GM12874 (cell line): Measurements from ENCODE around the gene TNIP1.
A peak's percentile ranks its signal among the peaks of the same experiment; 100 is the strongest.

Experiments
- CTCF ChIP-seq: IDR thresholded peaks from 2 replicates; pipeline ENCODE4 v1.5.1; 2011; ENCODE audit warnings: low read depth, mild to moderate bottlenecking, control low read depth, low read length, moderate library complexity; ENCODE audit not compliant: insufficient read depth

The TNIP1 gene

GRCh38 chr5:151083081-151083676 is 2.3 kb upstream of the TNIP1 start:
- no peak for TF ChIP-seq CTCF

GRCh38 chr5:151082282-151082902 is 1.6 kb upstream of the TNIP1 start:
- TF ChIP-seq CTCF: 0 out of 2 replicates have a peak, but pooled peaks have one; percentile 29

- TF ChIP-seq CTCF: no peak
These were observed 822 bp upstream of the TNIP1 start for GRCh38 chr5:151081431-151082281.

GRCh38 chr5:151079838-151080612 is 809 bp downstream of the TNIP1 start:
- no peak for TF ChIP-seq CTCF

GRCh38 chr5:151078490-151079262 is 2.2 kb downstream of the TNIP1 start:
- TF ChIP-seq CTCF: no peak

GRCh38 chr5:151077967-151078366 is 2.9 kb downstream of the TNIP1 start:
- no peak for TF ChIP-seq CTCF

GRCh38 chr5:151077419-151077818 is 3.4 kb downstream of the TNIP1 start:
- no peak for TF ChIP-seq CTCF
